Caco-2 (cell line): ENCODE results near the gene CYB5D1. TPM values are rescaled to one million over a fixed set of nuclear protein-coding genes. Genes with fewer than 3 reads are reported as not detected.
"Not testable (repeated sequence)": the region's sequence is repeated elsewhere in the genome, so short reads cannot be mapped to it uniquely, and the experiment has no call there.

Experiments
- BruUV-seq: library from RNA; stranded (reverse); fragments of 400-500 nt; replicated peaks from 2 replicates; lab custom pipeline; 2021; lab: Mats Ljungman, UMichigan
- CTCF ChIA-PET: fragments of 300-600 bp; sonication (Branson Sonifier 250); formaldehyde crosslinking; loops from one replicate; lab custom pipeline; 2022; ENCODE audit warnings: antibody characterized with exemption; lab: Charles Lee
- POLR2A ChIA-PET: fragments of 300-600 bp; sonication (Branson Sonifier 250); formaldehyde crosslinking; loops from one replicate; lab custom pipeline; 2022; ENCODE audit warnings: antibody characterized with exemption; lab: Charles Lee
- DNase-seq, 2 experiments: peaks; one replicate each; pipeline versions ENCODE4 v3.0.0 to v3.0.0-alpha.2; 2020 to 2022
- H3K27me3 ChIP-seq: replicated peaks from 2 replicates; pipeline ENCODE4 v1.6.0; 2011; ENCODE audit warnings: low read length; ENCODE audit not compliant: control insufficient read depth, insufficient read depth
- H3K36me3 ChIP-seq: 2 replicates; pipeline ENCODE4 v1.5.1; 2011; ENCODE audit warnings: low read length; ENCODE audit not compliant: control insufficient read depth, insufficient read depth
- H3K4me1 ChIP-seq: fragments of 250-450 bp; sonication (Bioruptor Pico); 2 replicates; pipeline ENCODE4 v1.5.1; 2020; ENCODE audit warnings: mild to moderate bottlenecking
- H3K4me3 ChIP-seq: 2 replicates; pipeline ENCODE4 v1.5.1; 2011; ENCODE audit warnings: low read depth, mild to moderate bottlenecking, control low read depth, low read length
- H3K9me3 ChIP-seq: fragments of 250-450 bp; sonication (Bioruptor Pico); 2 replicates; pipeline ENCODE4 v1.5.1; 2020; ENCODE audit warnings: mild to moderate bottlenecking, moderate library complexity
- H3K27ac Mint-ChIP-seq: one replicate; pipeline ENCODE4 v1.8.0; 2022; ENCODE audit warnings: mixed read lengths; ENCODE audit not compliant: unreplicated experiment
- H3K27me3 Mint-ChIP-seq: one replicate; pipeline ENCODE4 v1.8.0; 2022; ENCODE audit warnings: mixed read lengths; ENCODE audit not compliant: insufficient read depth, unreplicated experiment
- H3K36me3 Mint-ChIP-seq: one replicate; pipeline ENCODE4 v1.8.0; 2022; ENCODE audit warnings: mild to moderate bottlenecking, mixed read lengths; ENCODE audit not compliant: insufficient read depth, unreplicated experiment
- H3K4me1 Mint-ChIP-seq: one replicate; pipeline ENCODE4 v1.8.0; 2022; ENCODE audit warnings: low read depth, mixed read lengths; ENCODE audit not compliant: unreplicated experiment
- H3K4me3 Mint-ChIP-seq: one replicate; pipeline ENCODE4 v1.8.0; 2022; ENCODE audit warnings: mild to moderate bottlenecking, moderate library complexity, mixed read lengths; ENCODE audit not compliant: unreplicated experiment
- H3K9me3 Mint-ChIP-seq: one replicate; pipeline ENCODE4 v1.8.0; 2022; ENCODE audit warnings: mixed read lengths; ENCODE audit not compliant: unreplicated experiment
- CTCF ChIP-seq, 2 experiments: fragments of 200-600 bp in 1 of 2; IDR thresholded peaks; 1 replicate in 1 of 2; 2 replicates in 1 of 2; pipeline versions ENCODE4 v1.5.1 to v1.8.0; 2011 to 2022; ENCODE audit warnings: antibody characterized with exemption in 1 of 2, control low read depth in 1 of 2, inconsistent platforms in 1 of 2, low read depth in 1 of 2, low read length in 1 of 2, mild to moderate bottlenecking in 1 of 2, moderate library complexity in 1 of 2; ENCODE audit not compliant: insufficient read depth in 1 of 2, severe bottlenecking in 1 of 2, unreplicated experiment in 1 of 2
- intact Hi-C: fragments of 100-400 bp; cut with micrococcal nuclease; formaldehyde crosslinking; loops from one replicate; pipeline ENCODE4 v1.10.0; 2022; ENCODE audit not compliant: unreplicated experiment
- total RNA-seq: library from RNA; stranded (reverse); gene quantifications from 2 replicates; pipeline ENCODE4 v1.2.3, GENCODE V29; 2022

CYB5D1 gene
- total RNA-seq, 1 experiment from 2014 or later, result 6.1 TPM

- TF ChIP-seq CTCF (IDR thresholded peaks at IDR 0.05; ENCODE audit: insufficient read depth in 1 of 2, low read depth in 1 of 2, low read length in 1 of 2, severe bottlenecking in 1 of 2, unreplicated experiment in 1 of 2), result peak; percentile 46 to 67
- H3K4me3 Mint-ChIP-seq, result peak overlapping the region; percentile 54
- no peaks in the 10 kb centered on the region for H3K27me3 Mint-ChIP-seq
- Histone ChIP-seq H3K9me3 (no peaks in the 10 kb centered on the region), H3K36me3 (no peaks in the 10 kb centered on the region), H3K4me1 (peaks cover 9% of the 10 kb centered on the region; the same call in 1 of the 2 replicates), H3K27me3 (no peaks in the 10 kb centered on the region), H3K4me3 (no peak overlapping the region)
- peaks cover 13% of the 10 kb centered on the region for H3K36me3 Mint-ChIP-seq
- ChIA-PET CTCF (interaction anchor here (0.7 to 1.1 kb wide), 7 partner anchors 35 to 178 kb away, joined by 3 to 8 read pairs (median 3); no protein-coding TSS in a partner anchor), POLR2A (interaction anchor here (0.7 kb wide), 1 partner anchor 35 kb away, joined by 11 read pairs; no protein-coding TSS in a partner anchor)
- intact Hi-C loops, result loop anchor here (1.0 to 2.0 kb wide), 3 partner anchors 26 to 194 kb away; partner anchors contain the start of gene CHD3
- H3K27ac Mint-ChIP-seq, result peak overlapping the region; percentile 10
- H3K9me3 Mint-ChIP-seq, result no peaks in the 10 kb centered on the region
- peak in 1 of 2 experiments; percentile 57 for DNase-seq
- no TSS peak for BruUV-seq
- peaks cover 15% of the 10 kb centered on the region for H3K4me1 Mint-ChIP-seq
These were observed 5.1 kb downstream of the CYB5D1 start for GRCh38 chr17:7862692-7863437.

- peaks cover 19% of the 10 kb centered on the region for H3K4me1 Mint-ChIP-seq
- H3K27ac Mint-ChIP-seq, H3K36me3 ChIP-seq, CTCF ChIA-PET, POLR2A ChIA-PET, H3K4me1 ChIP-seq, H3K4me3 Mint-ChIP-seq, BruUV-seq, intact Hi-C loops, H3K27me3 Mint-ChIP-seq, H3K9me3 Mint-ChIP-seq, DNase-seq, H3K27me3 ChIP-seq, H3K9me3 ChIP-seq, H3K4me3 ChIP-seq: not testable (repeated sequence)
- peaks cover 14% of the 10 kb centered on the region for H3K36me3 Mint-ChIP-seq
These were observed 6.6 kb downstream of the CYB5D1 start for GRCh38 chr17:7864384-7864783.

DNA sequence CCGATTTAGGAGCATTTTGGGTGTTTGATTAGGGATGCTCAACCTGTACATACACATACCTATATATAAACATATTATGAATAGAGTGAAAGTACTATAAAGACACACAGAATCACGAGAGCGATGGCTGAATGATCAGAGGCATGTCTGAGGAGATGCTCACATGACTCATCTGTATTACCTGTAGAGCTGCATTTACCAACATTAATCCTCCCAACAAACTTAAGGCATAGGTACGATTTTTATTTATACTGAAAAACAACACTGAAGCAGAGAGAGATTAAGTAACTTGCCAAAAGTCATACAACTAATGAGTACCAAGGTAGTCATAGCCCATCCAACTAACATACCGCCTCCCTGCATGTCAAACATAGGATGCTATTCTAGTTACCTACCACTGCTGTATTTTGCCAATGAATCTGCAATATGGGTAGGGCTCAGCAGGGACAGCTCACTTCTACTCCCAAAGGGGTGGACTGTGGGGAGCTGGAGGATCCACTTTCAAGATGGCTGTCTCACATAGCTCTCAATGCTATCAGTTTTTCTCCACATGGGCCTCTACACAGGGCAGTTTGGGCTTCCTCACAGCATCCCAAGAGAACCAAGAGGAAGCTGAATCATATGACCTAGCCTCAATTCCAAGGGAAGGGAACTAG, 7.3 kb downstream of the CYB5D1 start:
- H3K4me3 Mint-ChIP-seq, result no peak overlapping the region
- Histone ChIP-seq H3K4me3 (no peak overlapping the region), H3K9me3 (no peaks in the 10 kb centered on the region), H3K4me1 (peaks cover 9% of the 10 kb centered on the region; the same call in 1 of the 2 replicates), H3K36me3 (no peaks in the 10 kb centered on the region), H3K27me3 (no peaks in the 10 kb centered on the region)
- H3K27me3 Mint-ChIP-seq, result no peaks in the 10 kb centered on the region
- H3K27ac Mint-ChIP-seq, result no peak overlapping the region
- H3K9me3 Mint-ChIP-seq, result no peaks in the 10 kb centered on the region
- H3K36me3 Mint-ChIP-seq, result peaks cover 14% of the 10 kb centered on the region
- no TSS peak for BruUV-seq
- CTCF ChIA-PET, result no interaction called here
- H3K4me1 Mint-ChIP-seq, result peaks cover 19% of the 10 kb centered on the region
- TF ChIP-seq CTCF (IDR thresholded peaks at IDR 0.05; ENCODE audit: insufficient read depth in 1 of 2, low read depth in 1 of 2, low read length in 1 of 2, severe bottlenecking in 1 of 2, unreplicated experiment in 1 of 2), result no peak
- DNase-seq, result no peak
- intact Hi-C loops, result no loop called here
- POLR2A ChIA-PET, result interaction anchor here (0.5 kb wide), 1 partner anchor 250 kb away, joined by 3 read pairs; the partner anchor contains the start of gene FXR2
